NOMO-1 (cell line): ENCODE data around the gene CA5B.
"Not testable (repeated sequence)": the region's sequence is repeated elsewhere in the genome, so short reads cannot be mapped to it uniquely, and the experiment has no call there.

Experiments
- DNase-seq, 2 experiments: peaks; one replicate each; lab custom pipeline; 2025; ENCODE audit not compliant: unreplicated experiment in 2 of 2; lab: John Stamatoyannopoulos, UW

CA5B gene

DNA sequence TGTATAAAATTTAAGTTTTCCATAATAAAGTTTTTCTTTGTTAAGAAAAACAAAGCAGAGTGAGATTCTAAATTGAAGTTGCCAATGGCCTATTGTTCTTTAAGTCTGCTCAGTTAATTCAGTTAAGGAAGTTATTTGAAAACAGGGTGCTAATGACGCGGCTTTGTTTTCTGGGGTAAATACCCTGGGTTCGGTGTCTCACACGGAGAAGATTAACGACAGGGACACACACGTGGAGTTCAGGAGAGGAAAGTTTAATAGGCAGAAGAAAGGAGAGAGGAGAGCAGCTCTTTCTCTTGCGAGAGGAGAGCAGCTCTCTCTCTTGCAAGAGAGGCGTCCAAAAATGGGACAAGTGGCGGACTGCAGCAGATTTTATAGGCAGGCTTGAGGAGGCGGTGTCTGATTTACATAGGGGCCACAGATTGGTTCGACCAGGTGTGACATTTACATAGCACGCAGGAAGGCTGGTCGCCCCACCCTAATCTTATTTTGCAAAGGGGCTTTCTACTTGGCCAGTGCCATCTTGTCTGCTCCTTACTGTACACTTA lies 9.6 kb downstream of the CA5B start:
- DNase-seq: no peak

DNA sequence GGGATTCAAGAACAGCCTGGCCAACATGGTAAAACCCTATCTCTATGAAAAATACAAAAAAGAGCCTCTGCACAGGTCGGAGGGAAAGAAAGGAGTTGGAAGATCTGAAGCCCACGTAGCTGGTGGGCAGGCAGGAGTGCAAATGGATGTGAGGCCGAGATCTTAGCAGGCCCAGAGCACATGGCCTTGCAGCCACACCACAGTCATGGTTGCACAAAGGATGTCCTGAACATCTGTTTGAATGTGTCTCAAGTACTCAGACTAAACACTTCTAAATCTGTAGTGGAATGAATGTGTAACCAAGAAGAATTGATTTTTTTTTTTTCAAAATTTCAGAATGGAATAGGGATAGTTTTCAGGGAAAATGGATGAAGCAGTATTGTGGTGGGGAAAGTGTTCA lies 10.8 kb downstream of the CA5B start:
- no peak for DNase-seq

DNA sequence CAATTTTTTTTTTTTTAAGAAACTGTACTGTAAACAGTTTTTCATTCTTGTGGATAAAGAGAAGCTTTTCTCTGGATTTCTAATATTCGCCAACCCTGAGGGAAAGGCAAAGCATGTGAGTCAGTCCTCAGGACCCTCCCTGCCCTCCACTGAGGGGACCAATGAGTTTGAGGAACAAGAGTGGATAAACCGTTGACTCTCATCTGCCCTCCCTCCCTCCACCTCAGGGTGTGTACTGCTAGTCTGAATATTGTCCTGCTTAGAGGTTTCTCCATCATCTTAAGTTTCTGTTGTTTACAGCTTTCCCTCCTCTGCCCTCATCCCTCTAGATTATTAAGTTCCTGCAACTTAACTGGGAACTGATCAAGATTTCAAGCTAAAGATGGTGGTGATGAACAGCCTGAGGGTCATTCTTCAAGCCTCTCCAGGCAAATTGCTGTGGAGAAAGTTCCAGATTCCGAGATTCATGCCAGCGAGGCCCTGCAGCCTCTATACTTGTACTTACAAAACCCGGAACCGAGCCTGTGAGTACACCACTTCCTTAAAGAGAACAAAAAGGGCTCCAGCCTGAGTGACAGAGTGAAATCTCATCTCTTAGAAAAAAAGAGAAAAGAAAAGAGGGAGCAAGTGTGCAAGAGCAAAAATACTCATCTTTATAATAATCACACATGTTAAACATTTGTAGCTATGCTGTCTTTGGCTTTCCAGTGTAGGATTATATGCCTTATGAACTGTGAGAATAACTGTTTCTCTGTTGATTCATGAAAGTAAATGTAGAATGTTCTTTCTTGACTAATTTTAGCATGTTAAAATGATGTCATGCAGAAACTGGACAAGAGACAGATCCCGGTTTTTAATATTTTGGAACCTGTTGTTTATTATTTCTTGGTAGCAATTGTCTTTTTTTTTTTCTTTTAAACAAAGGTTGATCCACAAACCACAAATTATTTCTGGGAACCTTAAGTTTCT lies 11.9 kb downstream of the CA5B start:
- peak; percentile 68 for DNase-seq

DNA sequence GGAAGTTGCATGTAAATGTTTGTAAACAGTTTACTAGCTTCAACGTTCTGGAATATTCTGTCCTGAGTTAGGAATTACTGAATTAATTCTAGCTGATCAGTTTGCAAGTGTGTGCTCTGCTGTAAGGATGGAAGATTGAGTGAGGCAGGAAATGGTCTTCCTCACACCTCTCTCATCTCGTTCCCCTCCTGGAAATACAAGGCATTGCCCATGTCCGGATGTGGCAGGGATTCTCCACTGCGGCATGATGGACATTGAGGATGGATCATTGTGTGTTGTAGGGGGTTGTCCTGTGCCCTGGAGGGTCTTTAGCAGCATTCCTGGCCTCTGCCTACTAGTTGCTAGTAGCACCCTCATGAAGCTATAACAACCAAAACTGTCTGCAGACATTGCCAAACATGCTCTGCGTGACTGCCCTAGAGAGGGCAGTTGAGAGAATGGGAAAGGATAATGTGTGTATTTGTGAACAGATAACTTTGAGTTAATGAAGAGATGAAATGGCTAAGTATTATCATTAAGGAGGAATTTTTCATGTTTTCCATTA lies 12.6 kb downstream of the CA5B start:
- no peak for DNase-seq

DNA sequence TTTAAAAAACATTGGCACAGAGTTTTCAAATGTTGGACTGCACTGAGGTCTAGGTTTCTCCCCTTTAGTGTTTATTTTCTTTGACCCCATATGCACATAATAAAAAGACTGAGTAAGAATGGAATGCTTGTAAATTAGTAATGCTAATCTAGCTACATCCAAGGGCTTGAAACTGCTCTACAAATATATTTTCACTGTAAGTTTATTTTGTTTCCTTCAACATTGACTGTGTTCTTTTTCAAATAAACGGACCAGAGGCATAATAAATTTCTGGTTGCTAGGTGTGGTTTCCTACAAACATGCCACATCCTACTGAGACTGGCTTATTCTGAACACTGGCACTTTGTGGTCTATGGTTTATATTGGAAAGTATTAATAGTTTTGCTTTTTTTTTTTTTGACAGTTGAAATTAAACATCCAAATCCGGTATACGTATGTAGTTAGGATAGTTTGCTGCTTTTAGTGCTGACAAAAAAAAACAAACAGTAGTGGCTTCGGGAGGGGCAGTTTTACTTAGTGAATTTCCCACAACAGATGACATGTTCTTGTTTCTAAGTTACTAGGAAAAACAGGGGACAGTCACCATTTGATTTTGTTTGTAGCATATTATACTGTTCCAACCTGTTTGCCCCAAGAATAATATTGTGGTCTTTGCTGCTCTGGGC lies 13.2 kb downstream of the CA5B start:
- peak; percentile 2 to 66 for DNase-seq

DNA sequence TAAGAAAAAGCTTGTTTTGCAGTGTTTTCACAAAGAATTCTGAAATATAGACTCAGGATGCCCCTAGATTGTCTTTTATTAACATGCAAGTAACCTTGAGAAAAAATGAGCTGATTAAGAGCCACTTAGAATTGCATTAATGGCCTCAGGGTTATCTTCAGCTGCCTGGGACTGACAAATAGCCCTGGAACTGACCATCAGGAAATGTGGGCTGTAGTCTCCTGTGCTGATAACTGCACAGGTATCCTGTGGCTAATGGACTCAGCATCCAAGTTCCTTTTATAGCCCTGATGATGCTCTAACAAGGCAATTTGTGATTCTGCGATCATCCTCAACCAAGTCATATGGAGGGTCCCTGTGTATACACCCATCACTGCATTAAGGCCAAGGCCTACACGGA lies 17.0 kb downstream of the CA5B start:
- no peak for DNase-seq

DNA sequence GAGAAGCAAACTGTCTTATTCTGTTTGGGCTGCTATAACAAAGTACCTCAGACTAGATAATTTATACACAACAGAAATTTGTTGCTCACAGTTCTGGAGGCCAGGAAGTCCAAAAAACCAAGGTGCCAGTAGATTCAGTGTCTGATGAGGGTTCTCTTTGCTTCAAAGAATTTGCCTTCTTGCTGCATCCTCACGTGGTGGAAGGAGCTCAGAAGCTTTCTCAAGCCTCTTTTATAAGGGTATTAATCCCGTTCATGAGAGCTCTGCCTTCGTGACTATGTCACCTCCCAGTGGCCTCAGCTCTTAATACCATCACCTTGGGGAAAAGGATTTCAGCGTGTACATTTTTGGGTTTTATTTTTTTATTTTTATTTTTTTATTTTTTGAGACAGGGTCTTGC lies 20.1 kb downstream of the CA5B start:
- no peak for DNase-seq

DNA sequence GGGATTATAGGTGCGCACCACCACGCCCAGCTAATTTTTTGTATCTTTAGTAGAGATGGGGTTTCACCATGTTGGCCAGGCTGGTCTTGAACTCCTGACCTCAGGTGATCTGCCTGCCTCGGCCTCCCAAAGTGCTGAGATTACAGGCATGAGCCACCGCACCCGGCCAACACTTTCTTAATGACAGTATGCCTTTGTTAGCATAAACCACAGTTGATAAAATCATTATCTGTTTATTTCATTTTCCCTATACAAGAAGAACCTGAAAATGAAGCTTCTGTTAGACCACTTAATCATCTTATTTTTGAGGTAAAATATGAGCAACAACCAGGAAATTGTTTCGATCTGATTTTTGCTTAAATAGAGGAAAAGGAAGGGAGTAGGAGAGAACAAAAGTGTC lies 21.8 kb downstream of the CA5B start:
- not testable (repeated sequence) for DNase-seq

DNA sequence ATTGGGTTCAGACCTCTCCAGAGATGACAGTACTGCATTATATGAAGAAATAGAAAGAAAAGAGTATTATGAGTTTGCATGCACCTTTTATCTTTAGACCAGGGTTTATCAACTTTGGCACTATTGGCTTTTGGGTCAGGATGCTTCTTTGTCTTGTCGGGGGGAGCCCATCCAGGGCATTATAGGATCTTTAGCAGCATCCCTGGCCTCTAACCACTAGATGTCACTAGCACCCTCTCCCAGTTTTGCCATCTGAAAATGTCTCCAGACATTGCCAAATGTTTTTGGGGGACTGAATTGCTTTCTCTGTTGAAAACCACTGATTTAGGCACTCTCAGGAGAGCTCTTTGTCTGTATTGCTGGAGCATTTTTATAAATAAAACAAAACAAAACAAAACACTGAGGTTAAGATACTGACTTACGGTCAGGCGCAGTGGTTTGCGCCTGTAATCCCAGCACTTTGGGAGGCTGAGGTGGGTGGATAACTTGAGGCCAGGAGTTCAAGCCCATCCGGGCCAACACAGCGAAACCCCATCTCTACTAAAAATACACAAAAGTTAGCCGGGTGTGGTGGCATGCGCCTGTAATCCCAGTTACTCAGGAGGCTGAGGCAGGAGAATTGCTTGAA lies 23.6 kb downstream of the CA5B start:
- DNase-seq: peak; percentile 22 to 25

DNA sequence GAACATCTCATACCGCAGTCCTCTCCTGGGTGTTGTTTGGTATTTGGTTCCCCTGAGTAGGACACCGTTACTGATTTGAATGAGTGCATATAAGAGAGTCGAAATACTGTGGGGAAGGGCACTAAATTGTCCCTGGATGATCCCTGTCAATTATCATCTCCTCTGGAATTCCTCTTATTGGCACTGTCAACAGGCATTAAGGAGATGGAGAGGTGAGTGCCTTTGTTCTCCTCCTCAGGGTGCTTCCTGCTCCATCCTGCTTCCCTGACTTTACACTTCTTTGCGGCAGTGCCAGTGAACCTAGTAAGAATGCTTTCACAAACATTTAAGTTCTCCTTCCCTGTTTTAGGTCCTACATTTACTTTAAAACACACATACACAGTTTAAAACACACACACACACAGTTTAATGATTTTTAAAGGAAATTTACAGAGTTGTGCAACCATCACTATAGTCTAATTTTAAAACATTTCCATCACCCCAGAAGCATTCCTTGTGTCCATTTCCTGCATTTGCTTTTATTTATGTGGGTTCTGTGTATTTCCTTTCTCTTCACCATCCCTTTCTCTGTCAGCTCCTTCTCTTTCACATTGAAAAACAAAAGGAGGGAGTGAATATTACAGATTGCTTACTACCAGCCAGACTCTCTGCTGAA lies 31.4 kb downstream of the CA5B start:
- DNase-seq: no peak

DNA sequence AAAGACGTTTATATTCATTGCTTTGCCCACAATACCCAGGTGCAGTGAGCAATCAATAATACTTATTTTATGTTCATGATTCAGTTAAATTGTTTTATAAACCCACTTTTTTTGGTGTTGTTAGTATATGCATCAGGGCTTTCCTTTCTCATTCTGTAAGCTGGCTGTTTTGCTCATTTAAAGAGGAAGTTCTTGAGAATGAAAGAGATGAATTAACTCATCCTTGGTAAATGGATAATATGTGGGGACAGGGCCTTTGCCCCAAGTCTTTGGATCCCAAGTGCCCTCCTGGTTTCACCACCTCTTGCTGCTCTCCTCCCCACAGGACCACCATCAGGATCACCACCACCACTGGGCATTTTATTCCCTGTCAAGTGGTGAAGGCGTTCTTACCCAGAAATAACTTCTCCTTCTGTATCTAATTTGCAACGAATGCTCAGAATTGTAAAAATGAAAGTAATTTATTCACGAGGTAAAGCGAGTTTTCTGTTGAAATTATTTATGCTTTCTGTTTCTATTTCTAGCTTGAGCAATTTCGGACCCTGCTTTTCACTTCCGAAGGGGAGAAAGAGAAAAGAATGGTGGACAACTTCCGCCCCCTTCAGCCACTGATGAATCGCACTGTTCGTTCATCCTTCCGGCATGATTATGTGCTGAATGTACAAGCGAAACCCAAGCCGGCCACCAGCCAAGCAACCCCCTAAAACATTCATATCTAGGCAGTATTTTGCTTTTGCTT lies 44.1 kb downstream of the CA5B start:
- peak; percentile 16 to 39 for DNase-seq

DNA sequence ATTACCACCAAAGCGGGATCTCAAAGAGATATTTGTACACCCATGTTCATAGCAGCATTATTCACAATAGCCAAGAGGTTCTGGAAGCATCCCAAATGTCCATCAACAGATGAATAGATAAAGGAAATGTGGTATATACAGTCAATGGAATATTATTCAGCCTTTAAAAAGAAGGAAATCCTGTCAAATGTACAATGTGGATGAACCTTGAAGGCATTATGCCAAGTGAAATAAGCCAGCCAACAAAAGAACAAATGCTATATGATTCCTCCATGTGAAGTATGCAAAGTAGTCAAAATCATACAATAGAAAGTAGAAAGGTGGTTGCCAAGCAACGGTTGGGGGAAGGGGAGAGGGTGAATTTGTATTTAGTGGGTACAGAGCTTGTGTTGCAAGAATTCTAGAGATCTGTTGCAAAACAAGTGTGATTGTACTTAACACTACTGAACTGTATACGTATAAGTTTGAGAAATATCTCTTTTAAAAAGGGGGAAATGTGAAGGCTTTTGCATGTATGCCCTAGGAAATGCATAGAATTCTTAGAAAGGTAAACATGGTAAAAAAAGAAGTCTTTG lies 47.2 kb downstream of the CA5B start:
- peak; percentile 43 to 68 for DNase-seq

DNA sequence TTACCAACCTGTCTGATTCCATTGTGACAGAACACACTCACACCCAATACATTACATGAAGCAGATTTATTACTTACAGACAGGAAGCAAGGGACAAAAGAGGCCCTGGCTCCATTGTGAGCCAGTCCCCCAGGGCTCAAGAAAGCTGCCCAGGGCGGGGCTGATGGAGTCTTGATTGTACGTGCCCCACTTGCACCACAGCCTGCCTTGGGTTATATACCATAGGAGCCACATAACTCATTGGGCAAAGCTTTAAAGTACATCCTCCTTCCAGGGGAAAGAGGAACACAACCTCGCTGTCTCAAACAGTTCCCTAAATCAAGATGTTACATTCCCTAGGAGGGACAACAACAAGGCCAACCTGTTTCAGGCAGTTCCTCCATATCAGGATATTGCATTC lies 48.8 kb downstream of the CA5B start:
- peak; percentile 61 to 83 for DNase-seq

DNA sequence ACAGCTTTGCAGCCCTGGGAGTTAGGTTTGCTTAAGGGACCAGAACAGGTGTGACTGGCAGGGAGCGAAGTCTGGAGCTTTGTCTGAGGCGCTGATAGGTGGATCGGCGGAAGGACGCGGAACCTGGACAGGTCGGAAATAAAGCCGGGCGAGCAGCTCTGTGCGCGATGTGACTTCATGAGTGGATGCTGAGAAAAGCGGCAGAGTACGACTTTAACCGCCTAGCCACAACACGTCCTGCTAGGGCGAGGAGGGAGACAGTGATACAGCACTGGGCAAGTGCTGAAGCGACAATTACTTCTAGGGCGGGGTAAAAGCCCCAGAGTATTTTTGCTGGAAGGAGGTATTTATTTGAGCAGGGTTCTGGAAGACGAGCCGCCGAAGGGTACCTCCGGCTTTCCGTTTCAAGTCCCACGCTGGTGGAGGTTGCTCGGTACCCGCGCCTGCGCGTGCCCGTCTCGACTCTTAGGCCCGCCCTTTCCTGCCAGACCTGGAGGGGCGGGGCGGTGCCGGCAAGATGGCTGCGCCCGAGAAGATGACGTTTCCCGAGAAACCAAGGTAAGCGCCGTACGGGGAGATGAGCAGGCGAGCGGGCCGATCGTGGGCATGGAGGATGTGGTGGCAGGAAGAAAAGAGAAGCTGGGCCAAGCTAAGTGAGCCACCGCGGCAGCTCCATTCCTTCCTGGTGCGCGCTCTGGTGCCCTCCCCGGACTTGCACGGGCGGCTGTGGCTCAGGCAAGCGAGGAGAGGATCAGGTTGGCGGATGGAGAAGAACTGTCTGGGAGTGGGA lies 52.1 kb downstream of the CA5B start, which contains the start of gene ZRSR2:
Gene ZRSR2, plus strand, starts transcription at position 506 of the 790 bp plus-strand sequence. Its CDS starts 12 bp downstream, at position 518.
- peak; percentile 88 to 90 for DNase-seq

DNA sequence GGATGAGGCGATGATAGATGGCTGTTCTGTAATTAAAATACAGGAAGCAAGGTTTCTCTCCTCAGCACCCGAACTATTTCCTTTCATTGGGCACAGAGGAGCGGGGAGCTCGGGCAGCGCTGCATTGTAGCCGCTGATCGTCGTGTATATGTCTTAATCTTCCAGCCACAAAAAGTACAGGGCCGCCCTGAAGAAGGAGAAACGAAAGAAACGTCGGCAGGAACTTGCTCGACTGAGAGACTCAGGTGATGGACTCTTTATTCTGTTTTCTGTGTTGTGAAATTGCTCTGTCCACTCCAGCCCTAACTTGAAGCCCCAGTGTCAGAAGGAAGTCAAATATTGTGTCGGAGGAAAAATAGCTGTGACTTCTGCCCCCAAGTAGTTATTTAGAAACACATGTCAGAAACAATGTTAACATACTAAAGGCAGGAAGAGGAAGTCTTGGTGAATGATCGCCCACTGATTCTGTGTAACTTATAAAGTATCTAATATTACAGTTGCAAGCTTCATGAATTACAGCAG lies 52.8 kb downstream of the CA5B start:
- DNase-seq: peak; percentile 55 to 87

DNA sequence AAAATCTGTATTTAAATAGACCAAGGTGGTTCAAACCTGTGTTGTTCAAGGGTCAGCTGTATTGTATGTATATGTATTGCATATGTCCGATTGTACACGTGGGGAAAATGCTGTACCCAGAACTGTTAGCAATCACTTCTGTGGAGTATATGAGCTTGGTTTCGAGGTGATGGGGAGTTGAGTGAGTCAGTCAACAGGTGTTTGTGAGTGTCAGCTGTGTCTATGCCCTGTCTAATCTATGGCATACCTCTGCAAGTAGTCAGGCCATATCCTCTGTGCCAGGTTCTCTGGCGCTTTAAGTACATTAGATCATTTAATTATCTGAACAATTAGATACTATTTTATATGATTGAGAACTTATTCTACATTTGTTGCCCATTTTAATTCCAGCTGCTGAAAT lies 59.6 kb downstream of the CA5B start:
- DNase-seq: no peak

DNA sequence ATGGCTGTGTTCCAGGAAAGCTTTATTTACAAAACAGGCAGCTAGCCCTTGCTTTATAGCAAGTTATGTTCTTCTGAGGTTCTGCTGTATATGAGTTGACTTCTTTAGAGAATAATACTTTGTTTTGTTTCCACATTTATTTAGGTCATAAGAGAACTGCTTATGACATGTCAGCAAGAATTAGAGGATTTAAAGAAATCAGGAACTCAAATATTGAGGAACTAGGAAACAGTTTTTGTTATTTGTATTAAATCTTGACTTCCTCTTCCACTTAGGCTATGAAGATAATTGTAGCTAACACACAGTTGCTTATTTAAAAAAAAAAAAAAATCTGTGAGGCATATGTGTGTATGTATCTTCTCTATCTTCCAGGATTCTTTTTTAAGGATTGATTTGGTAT lies 66.5 kb downstream of the CA5B start:
- DNase-seq: peak; percentile 28 to 89

DNA sequence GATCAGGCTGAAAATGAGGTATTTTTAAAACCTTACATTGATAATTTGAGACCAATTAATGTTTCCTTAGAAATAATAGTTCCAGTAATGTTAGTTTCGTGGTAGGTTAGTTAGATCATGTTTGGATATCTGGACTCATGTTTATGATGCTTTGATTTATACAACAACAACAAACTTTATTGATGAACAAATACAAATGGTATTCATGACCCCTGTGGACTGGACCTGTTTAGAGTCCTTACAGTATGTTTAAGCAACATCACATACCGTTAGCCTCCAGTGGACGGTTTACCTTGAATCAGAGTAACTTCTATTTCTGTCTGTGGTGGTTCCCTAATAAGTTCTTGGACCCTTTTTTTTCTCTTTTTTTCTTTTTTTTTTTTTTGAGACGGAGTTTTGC lies 70.2 kb downstream of the CA5B start:
- no peak for DNase-seq
